ENCODE measurements around the gene TIMD4. TPM values are rescaled to one million over a fixed set of nuclear protein-coding genes. Genes with fewer than 3 reads are reported as not detected.

TIMD4 gene
- 0.97 to 1.5 TPM (median 1.3 TPM) in 5 replicates for total RNA-seq (2022; extraction: Qiagen RNA extraction)

DNA sequence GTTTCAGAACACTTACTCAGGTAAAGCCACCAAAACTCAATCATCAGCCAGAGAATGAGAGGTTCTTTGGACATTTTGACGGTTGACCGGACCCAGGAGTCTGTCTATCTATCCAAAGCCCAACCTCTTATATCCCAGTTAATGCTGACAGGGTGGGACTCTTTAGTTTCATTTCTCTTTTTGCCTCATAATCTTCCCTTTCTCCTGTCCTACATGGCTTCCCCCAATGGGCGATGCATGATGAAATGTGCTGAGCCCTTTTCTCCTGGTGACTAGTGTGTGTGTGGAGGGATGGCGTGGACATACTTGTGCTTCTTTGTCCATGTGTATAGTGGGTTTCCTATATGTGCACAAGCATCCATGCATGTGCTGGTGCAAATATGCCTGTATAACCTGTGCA is at the start of gene TIMD4:
Gene TIMD4 (minus strand): TSS at position 102 of the 400 bp plus-strand sequence. CDS start 28 bp downstream, at position 74.

Other genes with a start within 250 kb of the TIMD4 start
- gene PPP1R2B, start 112.9 kb downstream of the TIMD4 start, total RNA-seq (2022; extraction: Qiagen RNA extraction), result 0.06 to 0.22 TPM (median 0.09 TPM) in 5 replicates
- gene HAVCR1, start 95.9 kb upstream of the TIMD4 start, total RNA-seq (2022; extraction: Qiagen RNA extraction), result 27.4 to 42.0 TPM (median 37.2 TPM) in 5 replicates
- gene HAVCR2, start 145.8 kb upstream of the TIMD4 start, total RNA-seq (2022; extraction: Qiagen RNA extraction), result 0.21 to 0.39 TPM (median 0.35 TPM) in 5 replicates
- 14.1 to 21.1 TPM (median 15.7 TPM) in 5 replicates for gene MED7, start 179.6 kb upstream of the TIMD4 start, total RNA-seq (2022; extraction: Qiagen RNA extraction)
- not detected in 5 replicates for gene GARIN3, start 203.0 kb upstream of the TIMD4 start, total RNA-seq (2022; extraction: Qiagen RNA extraction)
- 0.02 to 0.13 TPM (median 0.09 TPM) in 3 of 5 replicates, not detected in the others for gene ITK, start 217.6 kb upstream of the TIMD4 start, total RNA-seq (2022; extraction: Qiagen RNA extraction)